Gastroesophageal sphincter (tissue), 3 donors: ENCODE results near the gene ZNF483.

ENCODE experiments used
- POLR2A ChIP-seq, 2 donors: fragments of 450-650 bp; IDR thresholded peaks; one replicate each; pipeline ENCODE4 v1.6.1; 2017; ENCODE audit warnings: antibody characterized with exemption in 2 of 2, mild to moderate bottlenecking in 2 of 2, moderate library complexity in 1 of 2
- TF ChIP-seq, protein P1 (sequence below), 4 experiments: fragments of 200-600 bp in 2 of 4; fragments of 450-650 bp in 2 of 4; sonication (generic) in 1 of 4; IDR thresholded peaks; one replicate each; pipeline ENCODE4 v1.5.1; 2017 to 2019; ENCODE audit warnings: antibody characterized with exemption in 4 of 4, mild to moderate bottlenecking in 2 of 4, moderate library complexity in 2 of 4

DNA sequence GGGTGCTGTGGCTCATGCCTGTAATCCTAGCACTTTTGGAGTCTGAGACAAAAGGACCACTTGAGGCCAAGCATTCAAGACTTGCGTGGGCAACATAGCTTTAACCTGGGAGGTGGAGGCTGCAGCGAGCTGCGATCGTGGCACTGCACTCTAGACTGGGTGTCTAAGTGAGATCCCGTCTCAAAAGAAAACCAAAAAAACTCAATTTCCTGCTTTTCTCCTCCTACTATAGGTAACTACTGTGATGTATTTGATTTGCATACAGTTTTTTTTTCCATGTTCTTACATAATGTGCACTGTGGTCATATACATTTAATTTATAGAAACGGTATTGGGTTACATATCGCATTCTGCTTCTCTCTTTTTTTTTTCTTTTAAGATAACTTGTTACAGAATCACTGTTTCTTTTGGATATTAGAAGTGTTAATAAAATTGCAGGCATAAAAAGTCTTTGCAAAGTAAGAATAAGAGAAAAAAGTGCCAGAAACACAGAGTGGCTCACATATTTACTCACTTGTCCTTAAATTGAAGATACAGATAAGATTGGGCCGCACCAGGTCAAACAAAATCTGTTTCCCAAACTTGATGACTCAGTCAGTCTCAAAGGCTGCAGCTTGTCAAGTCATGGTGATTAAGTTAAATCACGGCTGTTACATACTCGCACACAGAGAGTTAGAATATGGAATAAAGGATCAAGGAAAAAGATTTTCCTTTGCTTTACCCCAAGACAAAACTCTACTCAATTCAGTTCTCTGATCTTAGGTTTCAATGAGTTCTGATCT lies 76.4 kb downstream of the ZNF483 start:
- TF ChIP-seq, protein P1, sequence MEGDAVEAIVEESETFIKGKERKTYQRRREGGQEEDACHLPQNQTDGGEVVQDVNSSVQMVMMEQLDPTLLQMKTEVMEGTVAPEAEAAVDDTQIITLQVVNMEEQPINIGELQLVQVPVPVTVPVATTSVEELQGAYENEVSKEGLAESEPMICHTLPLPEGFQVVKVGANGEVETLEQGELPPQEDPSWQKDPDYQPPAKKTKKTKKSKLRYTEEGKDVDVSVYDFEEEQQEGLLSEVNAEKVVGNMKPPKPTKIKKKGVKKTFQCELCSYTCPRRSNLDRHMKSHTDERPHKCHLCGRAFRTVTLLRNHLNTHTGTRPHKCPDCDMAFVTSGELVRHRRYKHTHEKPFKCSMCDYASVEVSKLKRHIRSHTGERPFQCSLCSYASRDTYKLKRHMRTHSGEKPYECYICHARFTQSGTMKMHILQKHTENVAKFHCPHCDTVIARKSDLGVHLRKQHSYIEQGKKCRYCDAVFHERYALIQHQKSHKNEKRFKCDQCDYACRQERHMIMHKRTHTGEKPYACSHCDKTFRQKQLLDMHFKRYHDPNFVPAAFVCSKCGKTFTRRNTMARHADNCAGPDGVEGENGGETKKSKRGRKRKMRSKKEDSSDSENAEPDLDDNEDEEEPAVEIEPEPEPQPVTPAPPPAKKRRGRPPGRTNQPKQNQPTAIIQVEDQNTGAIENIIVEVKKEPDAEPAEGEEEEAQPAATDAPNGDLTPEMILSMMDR (IDR thresholded peaks at IDR 0.05): no peak
- no peak for TF ChIP-seq POLR2A (IDR thresholded peaks at IDR 0.05)
